Right lobe of liver (tissue), 6 donors: ENCODE data around the gene CAB39. TPM values are rescaled to one million over a fixed set of nuclear protein-coding genes. Genes with fewer than 3 reads are reported as not detected.

ENCODE experiments used
- ATAC-seq, 4 donors: fragments of 200-7000 bp; cut with Tn5 transposase; one replicate each; pipeline ENCODE4 v1.9.1; 2020; ENCODE audit warnings: mild to moderate bottlenecking in 4 of 4, moderate library complexity in 4 of 4
- DNase-seq, 3 donors: peaks; one replicate each; pipeline ENCODE4 v3.0.0-alpha.2; 2020
- H3K27ac ChIP-seq, 3 donors: fragments of 200-600 bp; one replicate each; pipeline ENCODE4 v1.8.0; 2022
- H3K27me3 ChIP-seq, 2 donors: fragments of 200-600 bp; one replicate each; pipeline ENCODE4 v1.8.0; 2022
- H3K36me3 ChIP-seq, 4 donors: fragments of 200-600 bp; sonication (generic) in 1 of 4; one replicate each; pipeline versions ENCODE4 v1.5.1 to v1.8.0; 2017 to 2022; ENCODE audit warnings: control low read depth in 1 of 4
- H3K4me1 ChIP-seq, 4 donors: fragments of 200-600 bp; sonication (generic) in 1 of 4; one replicate each; pipeline versions ENCODE4 v1.5.1 to v1.8.0; 2017 to 2022; ENCODE audit warnings: control low read depth in 1 of 4
- H3K4me3 ChIP-seq, 3 donors: fragments of 200-600 bp; one replicate each; pipeline ENCODE4 v1.8.0; 2022
- H3K9me3 ChIP-seq, 4 donors: fragments of 200-600 bp; sonication (generic) in 1 of 4; one replicate each; pipeline versions ENCODE4 v1.5.1 to v1.8.0; 2017 to 2022; ENCODE audit warnings: control low read depth in 1 of 4
- CTCF ChIP-seq, 4 donors: fragments of 200-600 bp in 3 of 4; fragments of 450-650 bp in 1 of 4; IDR thresholded peaks; one replicate each; pipeline versions ENCODE4 v1.5.1 to v1.8.0; 2016 to 2022; ENCODE audit warnings: antibody characterized with exemption in 4 of 4, mild to moderate bottlenecking in 2 of 4
- POLR2A ChIP-seq: fragments of 450-650 bp; IDR thresholded peaks from one replicate; pipeline ENCODE4 v1.6.1; 2017; ENCODE audit warnings: antibody characterized with exemption, mild to moderate bottlenecking
- WGBS: methylation state at CpG from one replicate; pipeline ENCODE4 v1.1.6; 2018; ENCODE audit warnings: low coverage, low lambda C conversion rate; ENCODE audit not compliant: insufficient coverage; ENCODE audit errors: missing lambda C conversion rate; 5-methylcytosine and 5-hydroxymethylcytosine counted together
- intact Hi-C, 2 donors: fragments of 100-400 bp; cut with DNase I; formaldehyde crosslinking; loops; one replicate each; pipeline versions ENCODE4 v1.11.2 to v1.14.1; 2022
- total RNA-seq, 6 experiments: library from RNA; depleted of rRNA in 2 of 6; stranded (reverse); fragments of >200 nt in 2 of 6; fragmentation: NEBNext Ultra II Directional in 3 of 6; extraction: Animal tissue kit (Norgen Biotek cat#: 25700) in 3 of 6; gene quantifications; one replicate each; pipeline versions ENCODE4 v1.1.0 to v1.2.4, GENCODE V29; 2016 to 2023
- donor health status: DM: no; HTN: yes; CAD: no.
- donor health status: DM: no; HTN: no; CAD: no.
- donor health status: DM: no; HTN: no; CAD: no.
- donor health status: DM: no; HTN: yes; CAD: no.
- donor health status: DM: no; HTN: yes; CAD: no.

The CAB39 gene
- total RNA-seq, 6 experiments from 2014 or later: 25.3 to 32.4 (median 27.8) TPM

GRCh38 chr2:230706053-230706521 is 6.6 kb upstream of the CAB39 start:
- DNase-seq: no peak
- H3K27me3 ChIP-seq: no peaks in the 10 kb centered on the region
- no peaks in the 10 kb centered on the region for H3K36me3 ChIP-seq
- TF ChIP-seq POLR2A (no peak), CTCF (IDR thresholded peaks at IDR 0.05) (no peak)
- intact Hi-C loops: no loop called here
- no peaks in the 10 kb centered on the region for H3K9me3 ChIP-seq
- no peak overlapping the region for H3K27ac ChIP-seq
- peak in 1 of 4 donors; percentile 77 for ATAC-seq
- H3K4me3 ChIP-seq: no peak overlapping the region
- H3K4me1 ChIP-seq: no peaks in the 10 kb centered on the region
- 57% methylated on average over 3 of the region's 3 CpGs for WGBS

GRCh38 chr2:230706966-230707365 is 5.7 kb upstream of the CAB39 start:
- ATAC-seq (no peak), DNase-seq (no peak)
- Histone ChIP-seq H3K27ac (no peak overlapping the region), H3K36me3 (no peaks in the 10 kb centered on the region), H3K4me1 (no peaks in the 10 kb centered on the region), H3K9me3 (no peaks in the 10 kb centered on the region), H3K27me3 (no peaks in the 10 kb centered on the region), H3K4me3 (no peak overlapping the region)
- WGBS: 70% methylated on average over 8 of the region's 8 CpGs
- no peak for TF ChIP-seq CTCF (IDR thresholded peaks at IDR 0.05)
- no peak for TF ChIP-seq POLR2A
- intact Hi-C loops: no loop called here

GRCh38 chr2:230708204-230708603 is 4.4 kb upstream of the CAB39 start:
- H3K27ac ChIP-seq: no peak overlapping the region
- TF ChIP-seq POLR2A (no peak), CTCF (IDR thresholded peaks at IDR 0.05) (no peak)
- H3K27me3 ChIP-seq: no peaks in the 10 kb centered on the region
- DNase-seq: no peak
- H3K4me1 ChIP-seq: no peaks in the 10 kb centered on the region
- H3K9me3 ChIP-seq: no peaks in the 10 kb centered on the region
- 58% methylated on average over 6 of the region's 7 CpGs for WGBS
- H3K4me3 ChIP-seq: no peak overlapping the region
- no peak for ATAC-seq
- no peaks in the 10 kb centered on the region for H3K36me3 ChIP-seq
- intact Hi-C loops: no loop called here

- 64% methylated on average over 3 of the region's 11 CpGs for WGBS
- no peaks in the 10 kb centered on the region for H3K9me3 ChIP-seq
- TF ChIP-seq POLR2A (no peak), CTCF (IDR thresholded peaks at IDR 0.05) (no peak)
- no peak overlapping the region for H3K4me3 ChIP-seq
- intact Hi-C loops: no loop called here
- DNase-seq (no peak), ATAC-seq (no peak)
- peaks cover 0 to 20% (median 7%) of the 10 kb centered on the region in 4 donors for H3K4me1 ChIP-seq
- H3K27ac ChIP-seq: no peak overlapping the region
- H3K36me3 ChIP-seq: no peaks in the 10 kb centered on the region
- H3K27me3 ChIP-seq: no peaks in the 10 kb centered on the region
Measured at GRCh38 chr2:230711224-230711623, 1.4 kb upstream of the CAB39 start.
